GM21825 (cell line): ENCODE data around the gene SBNO1.
"Not testable (repeated sequence)": the region's sequence is repeated elsewhere in the genome, so short reads cannot be mapped to it uniquely, and the experiment has no call there.

Experiments used
- ATAC-seq: cut with Tn5 transposase; IDR thresholded peaks from one replicate; pipeline ENCODE4 v1.9.1; 2021; ENCODE audit warnings: mild to moderate bottlenecking, moderate library complexity; ENCODE audit not compliant: unreplicated experiment

Gene SBNO1

GRCh38 chr12:123252365-123252764 lies 112.3 kb downstream of the SBNO1 start:
- ATAC-seq = not testable (repeated sequence)

- no peak for ATAC-seq
These were observed 113.1 kb downstream of the SBNO1 start for GRCh38 chr12:123251403-123252076.

GRCh38 chr12:123250471-123251383 lies 113.9 kb downstream of the SBNO1 start:
- ATAC-seq = no peak

GRCh38 chr12:123248996-123249741 lies 115.5 kb downstream of the SBNO1 start:
- ATAC-seq = not testable (repeated sequence)

GRCh38 chr12:123248129-123248528 lies 116.5 kb downstream of the SBNO1 start:
- ATAC-seq = not testable (repeated sequence)

- no peak for ATAC-seq
These were observed 119.0 kb downstream of the SBNO1 start for GRCh38 chr12:123245678-123246077.

- ATAC-seq = no peak
These were observed 120.9 kb downstream of the SBNO1 start for GRCh38 chr12:123243671-123244262.

- no peak for ATAC-seq
These were observed 122.3 kb downstream of the SBNO1 start for GRCh38 chr12:123242116-123242904.
